ENCODE data around the gene HEG1.

DNA sequence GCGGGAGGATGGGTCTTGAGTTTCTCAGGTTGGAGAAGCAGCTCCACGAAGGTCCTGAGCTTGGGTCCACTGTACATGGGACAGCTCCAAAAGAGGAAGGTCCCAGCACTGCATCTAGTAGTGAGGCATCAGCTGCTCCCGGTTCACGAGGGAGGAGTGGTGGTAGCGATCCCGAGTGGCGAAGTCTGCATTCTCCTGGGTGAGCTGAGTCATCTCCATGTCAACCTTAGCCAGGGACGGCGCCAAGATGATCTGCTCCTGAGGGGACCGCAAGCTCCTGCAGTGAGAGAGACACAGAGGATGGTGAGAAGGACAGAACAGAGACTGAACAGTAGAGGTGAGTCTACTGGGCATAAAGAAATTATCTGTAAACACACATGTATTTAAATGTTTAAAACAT is 28.0 kb upstream of the HEG1 start:
- TF ChIP-seq, protein P1, sequence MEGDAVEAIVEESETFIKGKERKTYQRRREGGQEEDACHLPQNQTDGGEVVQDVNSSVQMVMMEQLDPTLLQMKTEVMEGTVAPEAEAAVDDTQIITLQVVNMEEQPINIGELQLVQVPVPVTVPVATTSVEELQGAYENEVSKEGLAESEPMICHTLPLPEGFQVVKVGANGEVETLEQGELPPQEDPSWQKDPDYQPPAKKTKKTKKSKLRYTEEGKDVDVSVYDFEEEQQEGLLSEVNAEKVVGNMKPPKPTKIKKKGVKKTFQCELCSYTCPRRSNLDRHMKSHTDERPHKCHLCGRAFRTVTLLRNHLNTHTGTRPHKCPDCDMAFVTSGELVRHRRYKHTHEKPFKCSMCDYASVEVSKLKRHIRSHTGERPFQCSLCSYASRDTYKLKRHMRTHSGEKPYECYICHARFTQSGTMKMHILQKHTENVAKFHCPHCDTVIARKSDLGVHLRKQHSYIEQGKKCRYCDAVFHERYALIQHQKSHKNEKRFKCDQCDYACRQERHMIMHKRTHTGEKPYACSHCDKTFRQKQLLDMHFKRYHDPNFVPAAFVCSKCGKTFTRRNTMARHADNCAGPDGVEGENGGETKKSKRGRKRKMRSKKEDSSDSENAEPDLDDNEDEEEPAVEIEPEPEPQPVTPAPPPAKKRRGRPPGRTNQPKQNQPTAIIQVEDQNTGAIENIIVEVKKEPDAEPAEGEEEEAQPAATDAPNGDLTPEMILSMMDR (IDR thresholded peaks at IDR 0.05; ENCODE audit: extremely low read depth in 1 of 2, insufficient read depth in 1 of 2, low read depth in 1 of 2, low read length in 2 of 2), result no peak
- no peak for TF ChIP-seq MAX (IDR thresholded peaks at IDR 0.05; ENCODE audit: insufficient read depth, insufficient read length)
- TF ChIP-seq MYC (IDR thresholded peaks at IDR 0.05; ENCODE audit: low read depth, low read length), result no peak
- TF ChIP-seq POLR2AphosphoS5 (IDR thresholded peaks at IDR 0.05; ENCODE audit: insufficient read depth, low read depth, low read length), result no peak
- TF ChIP-seq POLR2A (IDR thresholded peaks at IDR 0.05; ENCODE audit: low read depth, low read length), result no peak
- TF ChIP-seq EZH2 (IDR thresholded peaks at IDR 0.05; ENCODE audit: borderline replicate concordance, low read depth, low read length, severe bottlenecking), result no peak
